GM18873 (cell line): ENCODE data around the gene MYLK3.
"Not testable (repeated sequence)": the region's sequence is repeated elsewhere in the genome, so short reads cannot be mapped to it uniquely, and the experiment has no call there.

ENCODE experiments used
- ATAC-seq: cut with Tn5 transposase; IDR thresholded peaks from one replicate; pipeline ENCODE4 v1.9.1; 2021; ENCODE audit warnings: mild to moderate bottlenecking, moderate library complexity, moderate number of reproducible peaks; ENCODE audit not compliant: unreplicated experiment, low FRiP score

The MYLK3 gene

GRCh38 chr16:46693598-46693997 lies 54.5 kb downstream of the MYLK3 start:
- ATAC-seq: no peak

GRCh38 chr16:46691726-46692125 lies 56.4 kb downstream of the MYLK3 start:
- no peak for ATAC-seq

- ATAC-seq: no peak
Measured at GRCh38 chr16:46690281-46691178, 57.6 kb downstream of the MYLK3 start.

GRCh38 chr16:46689365-46690280 lies 58.5 kb downstream of the MYLK3 start, which contains the start of gene ORC6:
TSS of gene ORC6 (plus strand) at chr16:46689659. CDS start at chr16:46689706, 47 bp downstream.
- peak; percentile 68 for ATAC-seq

- peak; percentile 90 for ATAC-seq
Measured at GRCh38 chr16:46688654-46689364, 59.3 kb downstream of the MYLK3 start, which contains the start of gene VPS35. TSS of gene VPS35 (minus strand) at chr16:46689178. CDS start at chr16:46689133, 45 bp downstream.

- no peak for ATAC-seq
Measured at GRCh38 chr16:46688101-46688653, 60.0 kb downstream of the MYLK3 start.

- ATAC-seq: no peak
Measured at GRCh38 chr16:46687486-46687885, 60.7 kb downstream of the MYLK3 start.

GRCh38 chr16:46686815-46687473 lies 61.2 kb downstream of the MYLK3 start:
- ATAC-seq: no peak

GRCh38 chr16:46681867-46682266 lies 66.3 kb downstream of the MYLK3 start:
- not testable (repeated sequence) for ATAC-seq

GRCh38 chr16:46677943-46678342 lies 70.2 kb downstream of the MYLK3 start:
- not testable (repeated sequence) for ATAC-seq

GRCh38 chr16:46673320-46674013 lies 74.7 kb downstream of the MYLK3 start:
- no peak for ATAC-seq

- ATAC-seq: no peak
Measured at GRCh38 chr16:46662123-46662522, 86.0 kb downstream of the MYLK3 start.

- ATAC-seq: peak; percentile 94
Measured at GRCh38 chr16:46658925-46659324, 89.2 kb downstream of the MYLK3 start.
